GM21723 (cell line): ENCODE results near the gene ETNPPL.

ENCODE experiments used
- ATAC-seq: cut with Tn5 transposase; IDR thresholded peaks from one replicate; pipeline ENCODE4 v1.9.1; 2021; ENCODE audit warnings: mild to moderate bottlenecking, moderate library complexity; ENCODE audit not compliant: unreplicated experiment

Gene ETNPPL

DNA sequence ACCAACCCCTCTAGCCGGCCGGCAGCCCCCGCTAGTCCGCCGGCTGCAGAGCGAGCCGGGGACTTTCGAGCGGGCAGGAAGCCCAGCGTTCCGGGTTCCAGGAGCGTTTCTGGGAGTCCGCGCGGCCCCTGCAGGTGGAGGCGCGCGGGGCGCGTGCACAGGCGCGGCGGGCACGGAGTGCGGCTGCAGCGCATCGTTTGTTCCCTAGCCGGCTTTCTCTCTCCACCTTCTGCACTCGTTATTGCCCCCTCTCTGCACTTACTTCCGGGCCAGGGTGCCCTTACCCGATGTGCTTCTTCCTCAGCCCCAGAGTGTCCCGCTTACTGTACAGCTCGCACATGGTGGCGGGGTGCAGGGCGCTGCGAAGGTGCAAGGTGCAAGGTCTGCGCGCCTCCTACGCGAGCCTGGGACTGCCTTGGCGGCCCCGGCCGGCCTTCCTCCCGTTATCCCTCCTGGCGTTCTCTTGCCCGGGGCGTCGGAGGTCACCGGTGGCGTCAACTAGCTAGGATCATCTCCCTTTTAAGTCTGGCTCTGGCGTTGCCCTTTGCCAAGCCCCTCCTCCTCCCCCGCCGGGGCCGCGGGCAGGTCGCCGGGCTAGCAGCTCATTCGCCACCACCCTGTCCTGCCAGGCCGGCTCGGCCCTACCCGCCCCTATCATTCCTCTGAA is at the start of gene ETNPPL:
TSS of gene ETNPPL (minus strand) at position 495 of the 667 bp plus-strand sequence. CDS start at position 340, 155 bp downstream.
- ATAC-seq, result no peak

DNA sequence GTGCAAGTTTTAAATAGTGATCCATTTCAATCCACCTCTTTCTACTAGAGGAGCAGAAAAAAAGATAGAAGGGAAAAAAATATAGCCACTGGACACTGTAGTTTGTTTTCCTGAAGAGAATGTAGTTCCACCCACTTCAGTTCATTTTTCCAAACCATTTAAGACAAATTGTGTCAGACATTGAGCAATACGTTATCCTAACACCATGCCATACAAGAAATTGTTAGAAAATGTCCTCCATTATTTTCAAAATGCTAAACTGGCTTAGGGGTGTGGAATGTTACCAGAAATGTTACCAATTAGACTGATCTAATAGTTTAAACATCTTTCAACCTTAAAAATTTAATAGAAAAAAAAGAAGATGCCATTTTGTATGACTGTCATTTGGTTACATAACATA is 48.6 kb upstream of the ETNPPL start:
- ATAC-seq, result no peak

DNA sequence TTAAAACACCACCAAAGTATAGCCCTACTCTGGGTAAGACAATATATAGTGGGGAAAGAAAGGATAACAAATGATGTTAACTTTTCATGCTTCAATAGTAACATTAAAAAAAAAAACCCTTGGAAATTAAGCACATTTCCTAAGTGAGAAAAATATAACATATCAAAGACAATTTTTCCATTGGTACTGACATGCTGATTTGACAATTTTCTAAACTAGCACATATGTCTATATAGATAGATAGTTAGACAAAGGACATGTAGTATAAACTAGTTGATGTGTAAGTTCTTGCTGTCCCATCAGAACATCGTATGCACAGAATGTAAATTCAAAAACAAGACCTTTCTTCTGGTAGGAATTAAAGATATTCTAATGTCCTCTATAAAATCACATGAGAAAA is 47.2 kb upstream of the ETNPPL start:
- ATAC-seq, result no peak

DNA sequence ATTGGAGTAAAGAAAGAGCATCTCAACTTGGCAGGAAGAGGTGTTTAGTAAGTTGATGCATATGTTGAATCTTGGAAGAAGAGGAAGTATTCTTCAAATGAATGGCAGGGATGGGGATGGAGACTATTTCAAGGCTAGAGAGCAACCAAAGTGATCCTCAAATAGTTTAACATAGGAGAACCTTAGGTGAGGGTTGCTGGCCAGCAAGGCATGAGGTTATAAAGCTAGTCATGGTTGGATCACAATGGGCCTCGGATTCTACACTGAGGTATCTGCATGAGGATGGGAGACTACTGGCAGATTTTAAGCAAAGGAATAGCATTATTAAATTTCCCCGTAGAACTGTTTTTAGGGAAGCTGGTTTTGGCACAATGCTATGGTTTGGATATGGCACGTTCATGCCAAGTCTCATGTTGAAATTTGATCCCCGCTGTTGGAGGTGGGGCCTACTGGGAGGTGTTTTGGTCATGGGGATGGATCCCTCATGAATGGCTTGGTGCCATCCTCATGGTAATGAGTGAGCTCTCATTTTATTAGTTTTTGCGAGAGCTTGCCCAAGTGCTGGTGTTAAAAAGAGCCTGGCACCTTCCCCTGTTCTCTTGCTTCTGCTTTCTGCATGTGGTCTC is 41.9 kb upstream of the ETNPPL start:
- no peak for ATAC-seq

DNA sequence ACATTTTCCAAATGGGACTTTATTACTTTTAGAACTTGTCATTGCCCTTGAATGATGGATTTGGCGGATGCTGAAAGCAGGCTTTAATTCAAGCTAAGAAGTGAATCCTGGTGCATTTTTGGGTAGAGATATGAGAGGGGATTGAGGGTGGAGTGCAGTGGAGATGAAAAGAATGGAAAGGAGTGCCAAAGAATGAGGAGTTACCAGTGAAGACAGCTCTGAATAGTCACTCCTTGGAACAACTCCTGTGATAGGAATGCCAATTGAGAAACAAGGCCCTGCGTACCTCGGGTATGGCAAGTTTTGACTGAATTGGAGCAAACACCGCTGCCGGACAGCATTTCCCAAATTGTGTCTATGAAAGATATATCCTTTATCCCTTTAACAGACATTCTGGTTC is 36.5 kb upstream of the ETNPPL start:
- no peak for ATAC-seq

DNA sequence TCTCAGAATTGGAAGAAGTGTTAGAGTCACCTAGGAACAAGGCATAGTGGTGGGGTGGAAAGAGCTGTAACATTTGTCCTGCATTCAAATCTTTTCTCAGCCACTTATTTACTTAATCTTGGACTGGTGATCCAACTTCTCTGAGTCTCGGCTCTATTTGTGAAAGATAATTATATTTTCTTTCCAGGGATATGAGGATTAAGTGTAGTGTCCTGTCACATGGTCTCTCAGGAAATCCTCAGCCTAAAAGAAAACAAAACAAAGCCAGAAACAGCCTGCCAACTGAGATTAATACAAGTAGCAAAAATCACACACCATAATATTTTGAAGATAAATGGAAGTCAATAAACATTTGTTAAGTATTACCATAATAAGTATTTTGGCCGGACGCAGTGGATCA is 33.3 kb upstream of the ETNPPL start:
- no peak for ATAC-seq

DNA sequence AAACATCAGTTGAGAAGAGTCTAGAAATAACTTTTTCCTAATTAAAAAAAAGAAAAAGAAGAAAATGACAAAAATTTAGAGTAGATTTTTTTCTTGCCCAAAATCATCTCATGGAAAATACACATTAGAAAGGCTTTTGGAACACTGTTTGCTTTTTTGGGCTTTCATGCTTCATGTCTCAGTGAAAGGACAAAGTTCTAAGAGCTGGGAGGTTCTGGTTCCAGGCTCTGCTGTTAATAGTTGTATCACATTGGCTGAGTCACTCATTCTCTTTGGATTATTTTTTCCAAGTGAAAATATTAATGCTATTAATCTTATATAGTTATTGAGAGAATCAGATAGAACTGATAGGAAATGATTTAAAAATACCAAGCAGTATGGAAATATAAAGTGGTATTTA is 32.9 kb upstream of the ETNPPL start:
- no peak for ATAC-seq

DNA sequence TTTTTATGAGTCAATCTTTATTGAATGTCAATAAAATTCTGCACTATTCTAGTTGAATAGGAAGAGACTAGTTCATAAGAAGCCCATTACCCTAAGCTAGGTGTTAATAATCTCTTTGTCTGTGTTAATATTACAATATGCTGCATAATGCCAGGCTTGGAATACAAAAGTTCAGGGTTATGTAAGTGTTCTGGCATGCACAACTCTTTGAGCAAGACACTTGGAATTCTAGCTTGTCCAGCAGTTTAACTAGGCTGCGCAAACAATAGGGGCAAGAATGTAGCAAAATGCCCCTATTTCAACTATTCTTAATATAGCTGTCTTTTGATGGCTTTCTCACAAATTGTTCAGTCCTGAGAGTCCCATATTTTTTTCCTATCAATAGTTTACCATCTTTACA is 31.3 kb upstream of the ETNPPL start:
- ATAC-seq, result no peak

DNA sequence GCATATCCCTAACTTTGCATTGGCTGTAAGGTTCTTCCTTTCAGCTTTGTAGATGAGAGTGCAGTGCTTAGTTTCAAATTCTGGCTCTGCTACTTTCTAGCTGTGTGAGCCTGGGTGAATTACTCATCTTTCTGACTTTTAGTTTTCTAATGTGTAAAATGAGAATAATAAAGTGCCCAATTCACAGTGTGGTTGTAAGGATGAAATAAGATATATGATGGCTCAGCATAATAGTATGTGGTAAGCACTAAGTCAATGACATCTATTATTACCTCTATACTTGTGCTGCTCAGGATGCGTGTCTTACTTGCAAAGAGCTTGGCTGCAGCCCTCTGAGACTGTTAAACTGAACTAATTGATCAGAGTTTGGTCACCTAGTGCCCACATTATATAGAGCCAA is 30.6 kb upstream of the ETNPPL start:
- no peak for ATAC-seq

DNA sequence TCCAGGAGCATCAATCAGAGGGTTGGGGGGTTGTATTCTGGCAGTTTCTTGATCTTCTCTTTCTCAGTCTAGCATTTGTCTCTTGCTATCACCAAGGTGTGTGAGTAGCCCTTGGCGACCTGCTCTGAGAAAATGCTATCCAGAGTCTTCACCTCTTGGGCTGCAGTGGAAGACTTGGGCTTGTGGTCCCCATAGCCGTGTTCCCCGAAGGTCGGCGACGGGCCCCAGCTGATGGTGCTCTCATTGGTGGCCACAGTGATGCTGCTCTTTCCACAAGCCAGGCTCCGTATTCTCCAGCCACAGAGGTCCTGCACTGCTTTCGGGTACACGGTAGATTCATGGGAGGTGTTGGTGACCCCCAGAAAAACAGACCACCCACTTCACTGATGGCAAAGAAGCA is 25.9 kb upstream of the ETNPPL start:
- ATAC-seq, result no peak

DNA sequence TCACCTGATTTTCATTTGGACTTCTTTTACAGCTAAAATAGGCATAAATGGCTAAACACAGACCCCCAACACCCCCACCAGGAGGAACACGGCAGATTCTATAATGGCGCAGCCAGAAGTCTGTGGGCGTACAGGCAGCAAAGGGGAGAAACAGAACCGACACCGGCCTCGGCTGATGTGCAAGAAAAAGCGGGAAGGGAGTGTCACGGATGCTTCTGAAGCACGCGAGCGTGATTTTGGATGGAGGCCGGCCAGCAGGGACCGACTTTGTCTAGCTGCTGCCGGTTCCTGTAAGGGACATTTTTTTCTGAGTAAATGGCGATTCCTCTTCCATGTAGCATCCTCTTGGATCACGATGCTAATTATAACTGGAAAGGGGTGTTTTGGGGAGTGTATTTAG is 24.9 kb upstream of the ETNPPL start:
- no peak for ATAC-seq

DNA sequence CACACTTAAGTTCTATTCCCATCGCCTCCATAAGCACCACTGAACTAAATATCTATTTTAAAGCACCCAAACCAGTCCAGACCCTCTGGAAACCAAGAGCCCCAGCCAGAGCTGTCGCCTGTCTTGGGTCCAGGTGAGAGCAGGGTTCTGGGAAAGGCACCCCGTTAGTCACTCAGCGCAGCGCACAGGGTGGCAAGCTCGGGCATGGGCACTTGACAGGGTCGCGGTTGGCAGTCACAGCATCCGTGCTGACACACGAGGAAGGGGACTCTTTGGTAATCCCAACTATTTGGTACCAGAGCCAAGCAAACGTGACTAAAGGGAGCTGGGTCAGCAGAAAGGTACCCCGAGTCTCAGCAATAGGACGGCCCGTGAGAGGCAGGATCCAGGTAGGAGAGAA is 24.3 kb upstream of the ETNPPL start:
- ATAC-seq, result no peak

DNA sequence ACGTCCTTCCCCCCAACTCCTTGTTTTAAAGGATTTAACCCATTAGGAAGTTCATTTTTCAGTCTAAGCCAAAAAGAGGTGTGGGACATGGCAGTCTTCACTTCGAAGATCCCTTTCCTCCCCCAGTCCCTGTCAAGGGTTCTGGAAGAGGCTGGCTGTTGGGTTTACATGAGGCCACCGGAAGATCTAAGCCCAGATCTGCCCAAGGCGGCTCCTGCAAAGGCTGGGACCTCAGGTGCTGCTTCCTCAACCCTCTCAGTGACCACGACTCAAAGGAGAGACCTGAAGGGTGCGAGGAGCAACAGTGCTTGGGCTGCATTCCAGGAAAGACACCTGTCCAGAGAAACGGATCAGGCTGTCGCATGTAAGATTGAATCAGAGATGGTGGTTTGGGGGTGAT is 23.5 kb upstream of the ETNPPL start:
- no peak for ATAC-seq

DNA sequence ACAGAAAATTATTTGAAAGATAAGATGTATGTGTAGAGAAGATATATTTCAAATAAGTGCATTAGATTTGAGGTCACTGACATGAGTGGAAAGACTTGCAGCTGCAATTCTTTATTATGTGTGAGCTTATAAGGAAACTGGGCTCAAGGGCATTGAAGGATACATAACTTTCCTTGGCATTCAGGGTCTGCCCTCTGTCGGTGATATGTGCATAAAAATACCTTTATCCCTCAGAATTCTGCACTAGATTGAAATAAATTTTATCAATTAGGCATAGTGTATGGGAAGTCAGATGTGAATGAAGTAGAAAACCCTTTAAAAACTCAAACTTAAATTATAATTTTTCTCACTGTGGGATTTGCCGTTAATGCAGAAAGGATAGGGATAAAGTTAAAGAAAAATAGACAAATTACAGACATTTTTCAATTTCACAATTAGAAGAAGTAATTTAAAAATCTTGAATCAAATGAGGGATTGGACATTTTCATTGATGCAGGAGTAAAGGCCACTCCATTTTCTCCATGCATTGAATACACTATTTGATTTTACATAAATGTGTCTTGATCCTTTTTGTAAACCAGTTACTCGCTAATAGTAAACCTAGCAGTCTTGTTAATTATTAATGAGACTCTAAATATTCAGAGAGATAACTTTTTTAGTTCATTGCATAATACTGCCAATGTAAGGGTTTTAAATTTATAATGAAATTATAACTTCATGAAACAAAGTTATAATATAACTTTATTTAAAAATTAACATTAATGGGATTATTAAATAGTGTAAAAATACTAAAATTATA is 21.0 kb upstream of the ETNPPL start:
- no peak for ATAC-seq

DNA sequence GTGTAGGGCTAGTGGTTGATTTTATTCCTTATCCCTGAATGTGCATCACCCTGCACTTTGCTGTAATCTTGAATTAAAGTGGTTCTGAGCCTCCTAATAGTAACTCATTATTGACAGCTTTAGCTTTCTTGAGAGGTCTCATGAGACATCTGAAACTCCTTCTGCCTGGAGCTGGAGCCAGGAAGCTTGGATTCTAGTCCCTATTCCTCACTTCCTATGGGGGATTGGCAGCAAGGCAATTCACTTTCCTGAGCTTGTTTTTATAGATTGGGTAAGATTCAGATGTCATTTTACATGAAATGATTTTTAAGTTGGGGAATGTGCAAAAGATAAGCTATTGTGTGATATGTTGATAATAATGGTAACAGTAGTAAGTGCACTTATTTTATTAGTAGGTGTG is 17.1 kb upstream of the ETNPPL start:
- ATAC-seq, result no peak

DNA sequence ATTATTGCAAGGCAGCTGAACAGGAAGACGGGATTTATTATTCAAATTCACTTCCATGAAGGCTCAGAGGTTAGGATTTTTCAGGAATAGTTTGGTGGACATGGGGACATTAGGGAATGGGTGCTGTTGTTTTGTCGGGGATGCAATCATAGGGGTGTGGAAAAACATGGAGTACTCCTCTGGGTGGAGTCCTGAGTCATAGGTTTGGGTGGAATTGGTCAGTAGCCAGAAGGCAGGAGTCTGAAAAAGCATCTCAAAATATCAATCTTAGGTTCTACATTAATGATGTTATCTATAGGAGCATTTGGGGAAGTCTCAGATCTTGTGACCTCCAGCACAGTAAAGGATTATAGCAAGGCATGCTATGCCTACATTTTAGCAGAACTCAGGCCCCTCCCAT is 14.5 kb upstream of the ETNPPL start:
- ATAC-seq, result no peak

DNA sequence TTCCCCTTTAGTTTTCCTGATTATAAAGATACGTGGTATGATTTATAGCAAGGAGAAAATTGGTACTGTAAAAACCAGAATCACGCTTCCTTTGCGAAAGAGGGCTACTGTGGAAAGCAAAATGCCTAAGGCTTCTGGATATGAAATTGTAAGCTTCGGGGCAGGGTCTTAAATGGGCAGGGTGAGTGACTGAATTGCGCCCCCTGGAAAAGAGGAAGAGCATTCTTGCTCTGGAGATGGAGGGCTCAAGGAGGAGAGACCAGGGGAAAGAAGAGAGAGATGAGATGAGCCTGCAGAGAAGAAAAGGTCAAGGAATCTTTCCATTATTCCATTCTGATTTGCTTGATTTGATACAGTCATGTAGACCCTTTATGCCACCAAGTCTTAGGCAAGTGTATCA is 13.1 kb upstream of the ETNPPL start:
- no peak for ATAC-seq

DNA sequence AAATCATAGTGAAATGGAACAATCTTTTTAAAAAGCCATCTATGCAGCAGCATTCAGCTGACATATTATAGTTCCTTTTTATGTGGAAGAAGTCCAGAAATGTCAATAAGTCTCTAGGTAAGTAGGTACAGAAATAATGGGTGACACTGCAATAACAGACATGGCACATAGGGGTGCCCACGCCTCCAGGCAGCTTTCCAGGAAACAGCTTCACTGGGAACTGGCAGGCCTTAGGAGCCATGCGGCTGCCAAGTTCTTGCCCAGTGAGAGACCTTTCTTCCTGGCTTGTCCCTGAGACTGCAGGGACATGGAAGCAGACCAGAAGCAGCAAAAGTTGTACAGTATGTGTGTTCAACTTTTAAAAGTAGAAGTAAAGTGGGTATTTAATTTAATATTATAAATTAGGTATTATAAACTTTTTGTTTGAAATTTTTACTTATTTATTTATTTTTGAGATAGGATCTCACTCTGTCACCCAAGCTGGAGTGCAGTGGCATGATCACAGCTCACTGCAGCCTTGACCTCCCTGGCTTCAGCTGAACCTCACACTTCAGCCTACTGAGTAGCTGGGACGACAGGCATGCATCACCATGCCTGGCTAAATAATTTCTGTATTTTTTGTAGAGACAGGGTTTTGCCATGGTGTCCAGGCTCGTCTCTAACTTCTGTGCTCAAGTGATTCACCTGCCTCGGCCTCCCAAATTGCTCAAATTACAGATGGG is 12.1 kb upstream of the ETNPPL start:
- no peak for ATAC-seq

DNA sequence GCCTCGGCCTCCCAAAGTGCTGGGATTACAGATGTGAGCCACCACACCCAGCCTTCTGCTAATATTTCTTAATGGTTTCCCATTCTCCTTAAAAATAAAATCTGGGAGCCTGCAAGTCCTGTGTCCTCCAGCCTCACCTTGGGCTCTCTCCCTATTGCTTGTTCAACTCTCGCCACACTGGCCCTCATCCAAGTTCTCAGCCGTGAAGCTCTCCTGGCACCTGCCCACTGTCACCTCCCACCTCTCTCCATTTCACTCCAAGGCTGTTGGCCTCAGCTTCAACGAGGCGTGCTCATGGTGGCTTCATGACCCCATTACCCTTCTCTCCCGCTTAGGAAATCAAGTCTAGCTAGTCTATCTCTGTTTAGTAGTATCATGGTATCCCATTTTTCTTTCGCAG is 9.5 kb upstream of the ETNPPL start:
- ATAC-seq, result no peak

DNA sequence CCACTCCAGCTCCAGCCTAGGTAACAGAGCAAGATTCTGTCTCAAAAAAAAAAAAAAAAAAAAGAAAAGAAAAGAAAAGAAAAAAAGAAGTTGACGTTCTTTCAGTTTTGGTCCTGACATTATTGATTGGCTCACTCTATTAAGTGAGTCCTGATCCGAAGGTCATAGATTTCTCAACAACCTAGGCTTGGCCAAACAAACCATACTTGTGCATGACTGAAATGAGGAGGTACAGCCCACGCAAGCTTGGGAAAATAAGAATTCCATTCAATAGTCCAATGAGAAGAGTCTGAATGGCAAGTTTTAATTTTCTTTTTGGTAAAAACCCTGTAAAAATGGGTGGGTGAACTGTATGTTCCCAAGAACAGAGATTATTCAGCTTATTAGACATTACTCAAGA is 3.2 kb upstream of the ETNPPL start:
- no peak for ATAC-seq

DNA sequence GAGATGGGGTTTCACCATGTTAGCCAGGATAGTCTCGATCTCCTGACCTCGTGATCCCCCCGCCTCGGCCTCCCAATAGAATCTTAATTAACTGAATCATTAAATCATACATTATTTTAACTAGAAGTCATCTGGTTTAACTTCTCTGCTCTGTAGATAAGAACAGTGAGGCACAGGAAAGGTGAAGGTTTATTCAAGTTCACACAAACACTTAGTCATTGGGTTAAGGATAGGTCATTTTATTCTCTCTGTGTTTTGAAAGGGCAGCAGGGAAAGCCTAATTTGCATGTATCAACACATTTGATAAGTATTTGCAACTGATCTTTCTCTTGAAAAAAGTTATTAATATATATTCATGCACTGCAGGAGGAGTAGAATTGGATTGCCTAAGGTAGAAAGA is 1.1 kb upstream of the ETNPPL start:
- no peak for ATAC-seq

DNA sequence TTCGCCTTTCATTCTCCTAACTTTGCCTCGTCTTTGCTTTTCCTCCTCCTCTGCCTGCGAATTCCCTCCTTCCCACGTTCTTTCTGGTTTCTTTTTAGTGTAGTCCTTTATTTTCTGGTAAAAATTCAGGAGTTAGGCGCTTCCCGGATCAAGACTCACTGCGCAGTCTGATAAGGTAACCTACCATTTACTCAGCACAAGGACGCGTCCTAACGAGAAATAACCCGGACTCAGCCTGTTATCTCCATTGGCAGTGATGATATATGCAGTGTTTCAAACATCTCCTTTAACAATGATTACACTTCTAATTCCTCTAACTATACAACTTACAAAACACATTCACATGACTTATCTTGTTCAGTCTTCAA is 357 bp upstream of the ETNPPL start:
- no peak for ATAC-seq
